GM23248 (cell line): ENCODE results near the gene STPG1. TPM values are rescaled to one million over a fixed set of nuclear protein-coding genes. Genes with fewer than 3 reads are reported as not detected.

ENCODE experiments used
- DNase-seq: peaks from one replicate; pipeline ENCODE4 v3.0.0-alpha.2; 2015
- H2AFZ ChIP-seq: fragments of 200-600 bp; sonication (generic); 2 replicates; pipeline ENCODE4 v1.6.1; 2016; ENCODE audit warnings: antibody characterized with exemption
- H3F3A ChIP-seq: fragments of 200-600 bp; sonication (generic); 2 replicates; pipeline ENCODE4 v1.6.1; 2016; ENCODE audit warnings: mild to moderate bottlenecking, antibody characterized with exemption, mixed run types; ENCODE audit not compliant: insufficient read depth
- H3K27ac ChIP-seq: fragments of 200-600 bp; sonication (generic); 2 replicates; pipeline ENCODE4 v1.5.1; 2016; ENCODE audit warnings: mild to moderate bottlenecking
- H3K27me3 ChIP-seq: fragments of 200-600 bp; sonication (generic); replicated peaks from 2 replicates; pipeline ENCODE4 v1.6.1; 2016; ENCODE audit warnings: mild to moderate bottlenecking; ENCODE audit not compliant: insufficient read depth
- H3K36me3 ChIP-seq: fragments of 200-600 bp; sonication (generic); 2 replicates; pipeline ENCODE4 v1.6.1; 2016; ENCODE audit warnings: low read depth, mild to moderate bottlenecking
- H3K4me1 ChIP-seq: fragments of 200-600 bp; sonication (generic); 2 replicates; pipeline ENCODE4 v1.6.1; 2016; ENCODE audit warnings: mild to moderate bottlenecking; ENCODE audit not compliant: insufficient read depth
- H3K4me2 ChIP-seq: fragments of 200-600 bp; sonication (generic); one replicate; pipeline ENCODE4 v1.6.1; 2016; ENCODE audit warnings: mild to moderate bottlenecking; ENCODE audit not compliant: unreplicated experiment
- H3K4me3 ChIP-seq: fragments of 200-600 bp; sonication (generic); 2 replicates; pipeline ENCODE4 v1.5.1; 2016; ENCODE audit warnings: mild to moderate bottlenecking
- H3K79me2 ChIP-seq: fragments of 200-600 bp; sonication (generic); 2 replicates; pipeline ENCODE4 v1.6.1; 2016; ENCODE audit warnings: mild to moderate bottlenecking; ENCODE audit not compliant: insufficient read depth
- H3K9ac ChIP-seq: fragments of 200-600 bp; sonication (generic); 2 replicates; pipeline ENCODE4 v1.6.1; 2016; ENCODE audit warnings: mild to moderate bottlenecking
- H3K9me2 ChIP-seq: fragments of 200-600 bp; sonication (generic); 2 replicates; pipeline ENCODE4 v1.6.1; 2016; ENCODE audit warnings: mixed run types, mild to moderate bottlenecking, moderate library complexity; ENCODE audit not compliant: insufficient read depth
- H3K9me3 ChIP-seq: fragments of 200-600 bp; sonication (generic); one replicate; pipeline ENCODE4 v1.6.1; 2017; ENCODE audit warnings: low read depth
- H4K20me1 ChIP-seq: fragments of 200-600 bp; sonication (generic); 2 replicates; pipeline ENCODE4 v1.6.0; 2016; ENCODE audit not compliant: insufficient read depth
- EZH2 ChIP-seq: fragments of 200-600 bp; sonication (generic); IDR thresholded peaks from 2 replicates; pipeline ENCODE4 v1.6.1; 2018; ENCODE audit warnings: antibody characterized with exemption, mild to moderate bottlenecking; ENCODE audit not compliant: insufficient read depth, poor library complexity, severe bottlenecking
- EZH2phosphoT487 ChIP-seq: fragments of 200-600 bp; sonication (generic); IDR thresholded peaks from 2 replicates; pipeline ENCODE4 v1.6.1; 2018; ENCODE audit warnings: antibody characterized with exemption, moderate library complexity, mild to moderate bottlenecking, low read depth; ENCODE audit not compliant: insufficient read depth
- WGBS, 2 experiments: methylation state at CpG; one replicate each; pipeline ENCODE4 v1.1.6; 2015 to 2017; ENCODE audit warnings: low lambda C conversion rate in 2 of 2, low coverage in 1 of 2; ENCODE audit errors: missing lambda C conversion rate in 2 of 2; 5-methylcytosine and 5-hydroxymethylcytosine counted together
- in situ Hi-C: fragments of 300-500 bp; cut with MboI; formaldehyde crosslinking; loops from 2 replicates; pipeline ENCODE4 v1.15.0; 2020
- polyA plus RNA-seq: library from polyadenylated mRNA; unstranded; fragments of >200 nt; fragmentation: Nextera tagmentation; extraction: Ambion mirVana; gene quantifications from 2 replicates; pipeline ENCODE4 v1.2.1, GENCODE V29; 2016
- total RNA-seq: library from RNA; depleted of rRNA; stranded (reverse); fragments of >200 nt; shearing (Covaris generic); gene quantifications from 2 replicates; pipeline ENCODE4 v1.2.3, GENCODE V29; 2014

The STPG1 gene
- total and polyA plus RNA-seq, 2 experiments from 2014 or later = 7.9 to 9.2 TPM

- TF ChIP-seq EZH2 (no peak), EZH2phosphoT487 (no peak)
- H3K36me3 ChIP-seq = no peaks in the 10 kb centered on the region
- H3K27ac ChIP-seq = peak overlapping the region; percentile 76
- H3K27me3 ChIP-seq = no peaks in the 10 kb centered on the region
- in situ Hi-C loops = no loop called here
- peak overlapping the region; percentile 83 for H3K4me2 ChIP-seq
- H4K20me1 ChIP-seq = no peaks in the 10 kb centered on the region
- peak overlapping the region; percentile 5; the same call in 1 of the 2 replicates for H2AFZ ChIP-seq
- DNase-seq = peak; percentile 75
- H3K9me3 ChIP-seq = no peaks in the 10 kb centered on the region
- H3K4me3 ChIP-seq = peak overlapping the region; percentile 83; the same call in 1 of the 2 replicates
- peaks cover 41% of the 10 kb centered on the region for H3F3A ChIP-seq
- H3K4me1 ChIP-seq = peaks cover 44% of the 10 kb centered on the region
- no peaks in the 10 kb centered on the region for H3K9me2 ChIP-seq
- H3K9ac ChIP-seq = peak overlapping the region; percentile 41
- H3K79me2 ChIP-seq = peaks cover 6% of the 10 kb centered on the region
- 38 to 44% methylated on average over 6 of the region's 6 CpGs for WGBS, 2 experiments
These were observed 1.6 kb downstream of the STPG1 start for GRCh38 chr1:24411963-24412362.

DNA sequence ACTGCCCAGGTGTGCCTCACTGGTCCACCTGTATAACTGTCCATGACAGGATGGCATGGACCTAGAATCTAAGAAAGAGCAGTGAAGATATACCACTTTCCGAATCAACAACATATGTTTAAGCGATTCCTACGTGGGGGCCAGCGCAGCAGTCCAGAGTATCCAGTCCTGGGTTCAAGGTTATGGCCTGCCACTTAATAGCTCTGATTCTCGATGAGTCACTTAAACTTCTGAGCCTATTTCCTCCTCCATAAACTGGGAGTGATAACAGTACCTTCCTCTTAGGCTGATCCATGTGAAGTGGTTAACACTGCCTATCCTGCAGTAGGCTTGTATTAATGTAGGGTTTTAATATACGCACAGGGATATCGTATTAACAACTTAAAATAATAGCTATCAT lies 2.8 kb downstream of the STPG1 start:
- no peaks in the 10 kb centered on the region for H3K36me3 ChIP-seq
- H3K9me3 ChIP-seq = no peaks in the 10 kb centered on the region
- TF ChIP-seq EZH2 (no peak), EZH2phosphoT487 (no peak)
- H3K4me2 ChIP-seq = no peak overlapping the region
- no peaks in the 10 kb centered on the region for H3K9me2 ChIP-seq
- no peak for DNase-seq
- no peaks in the 10 kb centered on the region for H4K20me1 ChIP-seq
- no peak overlapping the region for H2AFZ ChIP-seq
- no peaks in the 10 kb centered on the region for H3K27me3 ChIP-seq
- peaks cover 39% of the 10 kb centered on the region for H3K4me1 ChIP-seq
- H3K4me3 ChIP-seq = no peak overlapping the region
- WGBS, 2 experiments = 85 to 86% methylated on average over 7 of the region's 7 CpGs
- H3K9ac ChIP-seq = no peak overlapping the region
- H3F3A ChIP-seq = peaks cover 31% of the 10 kb centered on the region
- in situ Hi-C loops = no loop called here
- no peak overlapping the region for H3K27ac ChIP-seq
- peaks cover 2% of the 10 kb centered on the region for H3K79me2 ChIP-seq

DNA sequence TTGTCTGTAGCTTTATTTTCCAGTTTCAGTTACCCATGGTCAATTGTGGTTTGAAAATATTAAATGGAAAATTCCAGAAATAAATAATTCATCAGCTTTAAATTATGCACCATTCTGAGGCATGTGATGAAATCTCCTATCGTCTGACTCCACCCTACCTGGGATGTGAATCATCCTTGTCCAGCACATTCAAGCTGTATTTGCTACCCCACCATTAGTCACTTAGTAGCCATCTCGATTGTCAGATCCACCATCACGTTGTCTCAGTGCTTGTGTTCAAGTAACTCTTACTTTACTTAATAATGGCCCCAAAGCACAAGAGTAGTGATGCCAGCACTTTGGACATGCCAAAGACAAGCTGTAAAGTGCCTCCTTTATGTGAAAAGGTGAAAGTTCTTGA lies 4.0 kb downstream of the STPG1 start:
- Histone ChIP-seq H3K4me3 (no peak overlapping the region), H3K9me3 (no peaks in the 10 kb centered on the region), H2AFZ (peak overlapping the region; percentile 40), H3K4me1 (peaks cover 39% of the 10 kb centered on the region), H3K79me2 (no peaks in the 10 kb centered on the region; the same call in 1 of the 2 replicates), H3K9ac (peak overlapping the region; percentile 13; the same call in 1 of the 2 replicates), H3K9me2 (no peaks in the 10 kb centered on the region), H3K36me3 (no peaks in the 10 kb centered on the region), H3K27ac (peak overlapping the region; percentile 66), H4K20me1 (no peaks in the 10 kb centered on the region), H3K4me2 (peak overlapping the region; percentile 55), H3F3A (peaks cover 31% of the 10 kb centered on the region), H3K27me3 (no peaks in the 10 kb centered on the region)
- in situ Hi-C loops = no loop called here
- TF ChIP-seq EZH2 (no peak), EZH2phosphoT487 (no peak)
- peak; percentile 91 for DNase-seq
- WGBS, 2 experiments = 0 to 1% methylated on average over 3 of the region's 3 CpGs

DNA sequence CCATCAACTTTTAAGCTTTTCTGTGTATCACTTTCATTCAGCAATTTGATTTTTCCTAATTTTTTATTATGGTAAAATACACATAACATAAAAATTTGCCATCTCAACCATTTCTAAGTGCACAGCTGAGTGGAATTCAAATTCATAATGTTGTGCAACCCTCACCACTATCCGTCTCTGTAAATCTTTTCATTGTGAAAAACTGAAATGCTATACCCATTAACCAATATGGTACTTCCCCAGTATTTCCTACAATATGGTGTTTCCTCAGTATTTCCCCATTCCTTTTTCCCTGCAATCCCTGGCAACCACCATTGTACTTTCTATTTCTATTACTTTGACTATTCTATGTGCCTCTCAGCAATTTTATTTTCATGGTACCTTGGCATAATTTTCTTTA lies 6.8 kb downstream of the STPG1 start:
- H3K4me1 ChIP-seq = peaks cover 26% of the 10 kb centered on the region
- no peak overlapping the region for H3K27ac ChIP-seq
- H2AFZ ChIP-seq = no peak overlapping the region
- no peak overlapping the region for H3K9ac ChIP-seq
- DNase-seq = no peak
- H3F3A ChIP-seq = 0 out of 2 replicates have a peak, but pooled peaks cover 19% of the 10 kb centered on the region
- no peak overlapping the region for H3K4me2 ChIP-seq
- H3K4me3 ChIP-seq = no peak overlapping the region
- no peaks in the 10 kb centered on the region; the same call in 1 of the 2 replicates for H3K79me2 ChIP-seq
- H3K9me2 ChIP-seq = no peaks in the 10 kb centered on the region
- no peaks in the 10 kb centered on the region for H4K20me1 ChIP-seq
- H3K9me3 ChIP-seq = no peaks in the 10 kb centered on the region
- in situ Hi-C loops = no loop called here
- no peaks in the 10 kb centered on the region; the same call in 1 of the 2 replicates for H3K36me3 ChIP-seq
- no peaks in the 10 kb centered on the region for H3K27me3 ChIP-seq
- no peak for TF ChIP-seq EZH2phosphoT487
- 97 to 100% methylated on average over 1 of the region's 1 CpG for WGBS, 2 experiments

GRCh38 chr1:24403806-24404205 lies 9.8 kb downstream of the STPG1 start:
- H3K27me3 ChIP-seq = no peaks in the 10 kb centered on the region
- 95 to 98% methylated on average over 4 of the region's 4 CpGs for WGBS, 2 experiments
- no peak overlapping the region for H2AFZ ChIP-seq
- no peak overlapping the region for H3K4me2 ChIP-seq
- peaks cover under 1% of the 10 kb centered on the region; the same call in 1 of the 2 replicates for H3K4me1 ChIP-seq
- H3K9ac ChIP-seq = no peak overlapping the region
- H3K4me3 ChIP-seq = no peak overlapping the region
- no peak for DNase-seq
- H3F3A ChIP-seq = no peaks in the 10 kb centered on the region
- in situ Hi-C loops = no loop called here
- no peaks in the 10 kb centered on the region for H3K79me2 ChIP-seq
- no peaks in the 10 kb centered on the region for H4K20me1 ChIP-seq
- H3K36me3 ChIP-seq = no peaks in the 10 kb centered on the region; the same call in 1 of the 2 replicates
- no peak overlapping the region for H3K27ac ChIP-seq
- TF ChIP-seq EZH2phosphoT487 (no peak), EZH2 (no peak)
- H3K9me2 ChIP-seq = no peaks in the 10 kb centered on the region
- no peaks in the 10 kb centered on the region for H3K9me3 ChIP-seq
